ENCODE measurements around the gene TWNK.

DNA sequence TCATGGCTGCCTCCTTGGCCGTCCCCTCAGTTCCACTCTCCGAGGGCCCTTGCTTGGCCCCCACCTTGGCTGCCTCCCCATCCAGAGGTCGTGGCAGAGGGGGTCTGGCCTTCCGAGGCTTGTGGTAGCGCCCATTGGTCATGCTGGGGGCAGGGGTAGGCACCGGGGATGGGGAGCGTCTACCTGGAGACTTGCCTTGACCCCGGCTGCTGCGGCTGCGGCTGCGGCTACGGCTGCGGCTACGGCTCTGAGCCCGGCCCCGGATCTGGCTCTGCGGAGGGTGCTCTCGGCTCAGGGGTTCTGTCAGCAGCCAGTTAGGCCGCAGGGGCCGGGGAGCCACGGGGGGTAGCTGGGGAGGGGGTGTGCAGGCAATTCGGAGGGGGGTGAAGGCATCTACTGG, 23.0 kb downstream of the TWNK start:
- TF ChIP-seq CTCF (IDR thresholded peaks at IDR 0.05) = no peak
- TF ChIP-seq POLR2A (IDR thresholded peaks at IDR 0.05) = no peak
- no peak for TF ChIP-seq POLR2AphosphoS5 (IDR thresholded peaks at IDR 0.05)
